ENCODE data around the gene PCMTD2. TPM values are rescaled to one million over a fixed set of nuclear protein-coding genes. Genes with fewer than 3 reads are reported as not detected.

Gene PCMTD2
- total and polyA plus RNA-seq, 2 of the 13 experiments (the other 11 are each of a cell fraction or from before 2014, with no cell fraction given): 47.0 to 76.9 TPM

GRCh38 chr20:64238115-64238825 is 17.3 kb upstream of the PCMTD2 start (continued):
- TF ChIP-seq RERE (CRISPR knock-in tag; IDR thresholded peaks at IDR 0.05; ENCODE audit: low read depth) (peak; percentile 43; the same call in 1 of the 2 replicates), RFXAP (CRISPR knock-in tag; IDR thresholded peaks at IDR 0.05; ENCODE audit: borderline replicate concordance) (peak; percentile 57; the same call in 1 of the 2 replicates), ZBTB4 (CRISPR knock-in tag; IDR thresholded peaks at IDR 0.05; ENCODE audit: borderline replicate concordance) (peak; percentile 21; the same call in 1 of the 2 replicates), HOXA9 (CRISPR knock-in tag; IDR thresholded peaks at IDR 0.05; ENCODE audit: borderline replicate concordance) (no peak), FOXJ3 (CRISPR knock-in tag; IDR thresholded peaks at IDR 0.05; ENCODE audit: borderline replicate concordance) (peak; percentile 58), NR2C2 (CRISPR knock-in tag; IDR thresholded peaks at IDR 0.05; ENCODE audit: borderline replicate concordance) (peak; percentile 43; the same call in 1 of the 2 replicates), FIP1L1 (IDR thresholded peaks at IDR 0.05; ENCODE audit: borderline replicate concordance, insufficient read depth, low read depth, low read length) (no peak), DMAP1 (CRISPR knock-in tag; IDR thresholded peaks at IDR 0.05) (peak; percentile 77), ZNF891 (CRISPR knock-in tag; IDR thresholded peaks at IDR 0.05) (peak; percentile 73; the same call in 1 of the 2 replicates), ARID3A (IDR thresholded peaks at IDR 0.05; ENCODE audit: low read depth, low read length) (peak; percentile 44; the same call in 1 of the 2 replicates), ZSCAN20 (CRISPR knock-in tag; IDR thresholded peaks at IDR 0.05; ENCODE audit: borderline replicate concordance) (peak; percentile 100), ZNF263 (CRISPR knock-in tag; IDR thresholded peaks at IDR 0.05) (peak; percentile 21; the same call in 1 of the 2 replicates), ZNF572 (CRISPR knock-in tag; IDR thresholded peaks at IDR 0.05) (no peak), SAP130 (CRISPR knock-in tag; IDR thresholded peaks at IDR 0.05; ENCODE audit: low read depth) (peak; percentile 81; the same call in 1 of the 2 replicates), ZNF615 (CRISPR knock-in tag; IDR thresholded peaks at IDR 0.05; ENCODE audit: borderline replicate concordance) (no peak), ZNF724P (CRISPR knock-in tag; IDR thresholded peaks at IDR 0.05; ENCODE audit: borderline replicate concordance) (no peak), ZNF580 (CRISPR knock-in tag; IDR thresholded peaks at IDR 0.05; ENCODE audit: borderline replicate concordance, low read depth) (peak; percentile 53; the same call in 1 of the 2 replicates), ZNF224 (CRISPR knock-in tag; IDR thresholded peaks at IDR 0.05) (peak; percentile 75; the same call in 1 of the 2 replicates)
